CD4-positive, alpha-beta T cell (primary cell): ENCODE results near the gene CCDC9B. TPM values are rescaled to one million over a fixed set of nuclear protein-coding genes. Genes with fewer than 3 reads are reported as not detected.

Source experiments
- ATAC-seq: fragments of 200-7000 bp; cut with Tn5 transposase; one replicate; pipeline ENCODE4 v1.10.0; 2022; ENCODE audit warnings: mild to moderate bottlenecking; ENCODE audit not compliant: poor library complexity
- CTCF ChIA-PET: fragments of 350-600 bp; sonication (Branson Sonifier 250); formaldehyde crosslinking; loops from one replicate; lab custom pipeline; 2021; ENCODE audit warnings: antibody characterized with exemption, inconsistent platforms; lab: Charles Lee
- POLR2A ChIA-PET: fragments of 350-600 bp; sonication (Branson Sonifier 250); formaldehyde crosslinking; loops from one replicate; lab custom pipeline; 2021; ENCODE audit warnings: antibody characterized with exemption, inconsistent platforms; lab: Charles Lee
- DNase-seq, 14 experiments: peaks; one replicate each; pipeline ENCODE4 v3.0.0-alpha.2; 2013 to 2020; ENCODE audit warnings: mixed read lengths in 2 of 14
- H3K27ac ChIP-seq, 2 donors: one replicate each; pipeline versions ENCODE4 v1.5.1 to v1.7.0; 2013; ENCODE audit warnings: low read length in 2 of 2, low read depth in 1 of 2, mild to moderate bottlenecking in 1 of 2
- H3K27me3 ChIP-seq, 2 experiments: 1 replicate in 1 of 2; 2 replicates in 1 of 2; pipeline versions ENCODE4 v1.6.1 to v1.7.0; 2013; ENCODE audit warnings: low read length in 2 of 2, control low read depth in 1 of 2, mild to moderate bottlenecking in 1 of 2, moderate library complexity in 1 of 2; ENCODE audit not compliant: insufficient read depth in 2 of 2, control insufficient read depth in 1 of 2
- H3K36me3 ChIP-seq: one replicate; pipeline ENCODE4 v1.6.1; 2013; ENCODE audit warnings: low read length, control low read depth; ENCODE audit not compliant: insufficient read depth
- H3K4me1 ChIP-seq: one replicate; pipeline ENCODE4 v1.6.1; 2013; ENCODE audit warnings: low read length, control low read depth; ENCODE audit not compliant: insufficient read depth
- H3K4me3 ChIP-seq: one replicate; pipeline ENCODE4 v1.5.1; 2013; ENCODE audit warnings: mild to moderate bottlenecking, low read length, moderate library complexity
- H3K9me3 ChIP-seq, 2 experiments: 1 replicate in 1 of 2; 2 replicates in 1 of 2; pipeline versions ENCODE4 v1.6.1 to v1.7.0; 2013; ENCODE audit warnings: low read length in 2 of 2, mild to moderate bottlenecking in 2 of 2, control low read depth in 1 of 2, moderate library complexity in 1 of 2; ENCODE audit not compliant: control insufficient read depth in 1 of 2, insufficient read depth in 1 of 2
- H3K27ac Mint-ChIP-seq: one replicate; pipeline ENCODE4 v1.8.0; 2020; ENCODE audit warnings: mixed read lengths
- H3K27me3 Mint-ChIP-seq: one replicate; pipeline ENCODE4 v1.8.0; 2021; ENCODE audit warnings: mixed read lengths
- H3K36me3 Mint-ChIP-seq: one replicate; pipeline ENCODE4 v1.8.0; 2021; ENCODE audit warnings: low read depth, mixed read lengths
- H3K4me1 Mint-ChIP-seq: one replicate; pipeline ENCODE4 v1.8.0; 2021; ENCODE audit warnings: low read depth, mixed read lengths
- H3K4me3 Mint-ChIP-seq: one replicate; pipeline ENCODE4 v1.8.0; 2020; ENCODE audit warnings: mild to moderate bottlenecking, mixed read lengths
- H3K9me3 Mint-ChIP-seq: one replicate; pipeline ENCODE4 v1.8.0; 2020; ENCODE audit warnings: mixed read lengths
- CTCF ChIP-seq: fragments of 200-600 bp; IDR thresholded peaks from one replicate; pipeline ENCODE4 v1.8.0; 2022; ENCODE audit warnings: antibody characterized with exemption, mild to moderate bottlenecking
- intact Hi-C, 2 experiments: fragments of 100-400 bp; cut with DNase I in 1 of 2; cut with micrococcal nuclease in 1 of 2; formaldehyde crosslinking; loops; one replicate each; pipeline versions ENCODE4 v1.15.1 to v1.9.0; 2023 to 2025; cut with DNase I, micrococcal nuclease
- total RNA-seq, 174 experiments: library from RNA in 2 of 174; stranded (reverse) in 2 of 174; gene quantifications; one replicate each; pipeline ENCODE4 v1.2.3 and lab custom pipeline; 2021 to 2026

The CCDC9B gene
- total RNA-seq, 2 experiments from 2014 or later = 1.0 to 1.5 TPM

- H3K4me1 ChIP-seq = peaks cover 28% of the 10 kb centered on the region
- no peak for DNase-seq
- peaks cover 17% of the 10 kb centered on the region for H3K4me1 Mint-ChIP-seq
- H3K4me3 Mint-ChIP-seq = peak overlapping the region; percentile 84
- no peaks in the 10 kb centered on the region for H3K27me3 Mint-ChIP-seq
- H3K36me3 ChIP-seq = no peaks in the 10 kb centered on the region
- ATAC-seq = no peak
- POLR2A ChIA-PET = interaction anchor here (1.4 kb wide), 1 partner anchor 71 kb away, joined by 3 read pairs; the partner anchor contains the start of gene BAHD1
- H3K4me3 ChIP-seq = no peak overlapping the region
- CTCF ChIA-PET = interaction anchor here (0.6 to 5.0 kb wide), 3 partner anchors 13 to 1820 kb away, joined by 3 to 23 read pairs (median 12); partner anchors contain the start of gene KNSTRN
- no peak for TF ChIP-seq CTCF
- H3K27ac Mint-ChIP-seq = no peak overlapping the region
- H3K36me3 Mint-ChIP-seq = no peaks in the 10 kb centered on the region
- no peak overlapping the region for H3K27ac ChIP-seq
- H3K9me3 ChIP-seq = no peaks in the 10 kb centered on the region
- intact Hi-C loops = loop anchor here in 1 of 2 experiments (2.0 kb wide), 1 partner anchor 51 kb away; no protein-coding TSS in a partner anchor
- H3K9me3 Mint-ChIP-seq = no peaks in the 10 kb centered on the region
- no peaks in the 10 kb centered on the region for H3K27me3 ChIP-seq
Observed at GRCh38 chr15:40369474-40369869, 28.7 kb upstream of the CCDC9B start.

- Histone ChIP-seq H3K36me3 (no peaks in the 10 kb centered on the region), H3K27me3 (no peaks in the 10 kb centered on the region), H3K4me3 (no peak overlapping the region), H3K27ac (no peak overlapping the region), H3K4me1 (peaks cover 33% of the 10 kb centered on the region), H3K9me3 (no peaks in the 10 kb centered on the region)
- intact Hi-C loops = loop anchor here (1.0 to 2.0 kb wide), 3 partner anchors 11 to 52 kb away; partner anchors contain the start of gene DISP2 (in 1 of the 2)
- H3K27ac Mint-ChIP-seq = no peak overlapping the region
- POLR2A ChIA-PET = interaction anchor here (0.7 to 2.7 kb wide), 6 partner anchors 9 to 72 kb away, joined by 3 to 13 read pairs (median 4); partner anchors contain the start of genes BAHD1, IVD and KNSTRN
- no peaks in the 10 kb centered on the region for H3K9me3 Mint-ChIP-seq
- CTCF ChIA-PET = interaction anchor here (0.7 to 5.0 kb wide), 12 partner anchors 7 to 321 kb away, joined by 3 to 23 read pairs (median 4); partner anchors contain the start of genes INAFM2 and KNSTRN
- H3K4me3 Mint-ChIP-seq = peak overlapping the region; percentile 84
- TF ChIP-seq CTCF = no peak
- no peaks in the 10 kb centered on the region for H3K36me3 Mint-ChIP-seq
- ATAC-seq (no peak), DNase-seq (peak in 1 of 14 experiments; percentile 42)
- peaks cover 17% of the 10 kb centered on the region for H3K4me1 Mint-ChIP-seq
- H3K27me3 Mint-ChIP-seq = no peaks in the 10 kb centered on the region
Observed at GRCh38 chr15:40368719-40369473, 28.2 kb upstream of the CCDC9B start.

GRCh38 chr15:40367686-40368611 lies 27.2 kb upstream of the CCDC9B start:
- H3K27ac ChIP-seq = peak overlapping the region in 1 of 2 donors; percentile 1
- DNase-seq = peak; percentile 74 to 97 (median 83)
- Mint-ChIP-seq H3K9me3 (no peaks in the 10 kb centered on the region), H3K36me3 (no peaks in the 10 kb centered on the region), H3K27me3 (no peaks in the 10 kb centered on the region), H3K27ac (peak overlapping the region; percentile 64), H3K4me3 (peak overlapping the region; percentile 81), H3K4me1 (peaks cover 17% of the 10 kb centered on the region)
- H3K4me3 ChIP-seq = peak overlapping the region; percentile 69
- no peaks in the 10 kb centered on the region for H3K9me3 ChIP-seq
- no peaks in the 10 kb centered on the region for H3K27me3 ChIP-seq
- ATAC-seq = peak; percentile 98
- intact Hi-C loops = loop anchor here (1.0 to 2.0 kb wide), 4 partner anchors 10 to 53 kb away; partner anchors contain the start of gene DISP2 (in 1 of the 2)
- POLR2A ChIA-PET = interaction anchor here (0.7 to 2.7 kb wide), 8 partner anchors 10 to 73 kb away, joined by 3 to 13 read pairs (median 3); partner anchors contain the start of genes BAHD1, IVD and KNSTRN
- CTCF ChIA-PET = interaction anchor here (0.6 to 5.0 kb wide), 18 partner anchors 8 to 320 kb away, joined by 3 to 23 read pairs (median 3); partner anchors contain the start of genes BAHD1, DISP2, INAFM2 and KNSTRN
- TF ChIP-seq CTCF = peak; percentile 88
- peaks cover 33% of the 10 kb centered on the region for H3K4me1 ChIP-seq
- no peaks in the 10 kb centered on the region for H3K36me3 ChIP-seq
